OCI-LY1 (cell line): ENCODE data around the gene TTC23.

Experiments used
- CTCF ChIP-seq: fragments of 200-600 bp; sonication (generic), shearing (Covaris generic); IDR thresholded peaks from 2 replicates; pipeline ENCODE4 v1.5.1; 2017; ENCODE audit warnings: mild to moderate bottlenecking, antibody characterized with exemption, low read length, moderate library complexity, mixed read lengths
- EZH2 ChIP-seq: fragments of 200-600 bp; sonication (generic), shearing (Covaris generic); IDR thresholded peaks from 2 replicates; pipeline ENCODE4 v1.8.0; 2017; ENCODE audit warnings: borderline replicate concordance, mixed run types, mild to moderate bottlenecking, antibody characterized with exemption, low read length, moderate library complexity, mixed read lengths

- TF ChIP-seq CTCF (no peak), EZH2 (no peak)
Observed at GRCh38 chr15:99096894-99097426, 152.4 kb downstream of the TTC23 start.
